H9 (cell line): Measurements from ENCODE around the gene NFATC4. TPM values are rescaled to one million over a fixed set of nuclear protein-coding genes. Genes with fewer than 3 reads are reported as not detected.

Experiments
- DNase-seq: peaks from one replicate; pipeline ENCODE4 v3.0.0-alpha.2; 2017
- H2AFZ ChIP-seq: one replicate; pipeline ENCODE4 v1.6.1; 2013; ENCODE audit warnings: mild to moderate bottlenecking, low read length, control low read depth, moderate library complexity
- H2AK5ac ChIP-seq: 2 replicates; pipeline ENCODE4 v1.6.1; 2013; ENCODE audit warnings: low read length, control low read depth, mixed read lengths; ENCODE audit not compliant: insufficient read length
- H2BK120ac ChIP-seq: one replicate; pipeline ENCODE4 v1.6.1; 2013; ENCODE audit warnings: low read depth, mild to moderate bottlenecking, low read length, control low read depth, inconsistent platforms; ENCODE audit not compliant: poor library complexity, severe bottlenecking
- H2BK12ac ChIP-seq: 2 replicates; pipeline ENCODE4 v1.6.1; 2013; ENCODE audit warnings: low read length, control low read depth, mixed read lengths, low read depth; ENCODE audit not compliant: insufficient read length
- H2BK15ac ChIP-seq: 2 replicates; pipeline ENCODE4 v1.6.1; 2013; ENCODE audit warnings: low read depth, low read length, control low read depth
- H2BK20ac ChIP-seq: one replicate; pipeline ENCODE4 v1.6.1; 2013; ENCODE audit warnings: low read depth, mild to moderate bottlenecking, low read length, control low read depth, inconsistent platforms; ENCODE audit not compliant: poor library complexity, severe bottlenecking
- H2BK5ac ChIP-seq: 2 replicates; pipeline ENCODE4 v1.6.1; 2013; ENCODE audit warnings: low read length, control low read depth, mixed read lengths; ENCODE audit not compliant: insufficient read length
- H3K14ac ChIP-seq: 2 replicates; pipeline ENCODE4 v1.6.1; 2013; ENCODE audit warnings: low read length, control low read depth; ENCODE audit not compliant: insufficient read depth
- H3K18ac ChIP-seq: 2 replicates; pipeline ENCODE4 v1.6.1; 2013; ENCODE audit warnings: low read depth, mild to moderate bottlenecking, mixed read lengths, low read length, control low read depth; ENCODE audit not compliant: insufficient read length
- H3K23ac ChIP-seq: 2 replicates; pipeline ENCODE4 v1.6.1; 2013; ENCODE audit warnings: low read length, control low read depth, mixed read lengths, low read depth; ENCODE audit not compliant: insufficient read length
- H3K23me2 ChIP-seq: 2 replicates; pipeline ENCODE4 v1.6.1; 2013; ENCODE audit warnings: low read depth, mild to moderate bottlenecking, mixed read lengths, low read length, control low read depth; ENCODE audit not compliant: insufficient read length, poor library complexity, severe bottlenecking
- H3K27ac ChIP-seq: 2 replicates; pipeline ENCODE4 v1.5.1; 2013; ENCODE audit warnings: low read length, control low read depth, mixed read lengths, low read depth; ENCODE audit not compliant: insufficient read length
- H3K27me3 ChIP-seq: 2 replicates; pipeline ENCODE4 v1.6.1; 2013; ENCODE audit warnings: low read length, control low read depth, inconsistent platforms; ENCODE audit not compliant: insufficient read depth
- H3K4ac ChIP-seq: 2 replicates; pipeline ENCODE4 v1.6.1; 2013; ENCODE audit warnings: low read depth, mild to moderate bottlenecking, control low read depth, inconsistent platforms, low read length, moderate library complexity
- H3K4me1 ChIP-seq: 2 replicates; pipeline ENCODE4 v1.6.1; 2013; ENCODE audit warnings: low read length, control low read depth, inconsistent platforms; ENCODE audit not compliant: insufficient read depth
- H3K4me2 ChIP-seq: 2 replicates; pipeline ENCODE4 v1.6.1; 2013; ENCODE audit warnings: low read length, control low read depth, mixed read lengths; ENCODE audit not compliant: insufficient read length, insufficient read depth
- H3K56ac ChIP-seq: 2 replicates; pipeline ENCODE4 v1.6.1; 2013; ENCODE audit warnings: low read depth, mild to moderate bottlenecking, mixed read lengths, low read length, control low read depth; ENCODE audit not compliant: insufficient read length
- H3K79me1 ChIP-seq: 2 replicates; pipeline ENCODE4 v1.6.1; 2013; ENCODE audit warnings: low read depth, mild to moderate bottlenecking, moderate library complexity, low read length, control low read depth, inconsistent platforms; ENCODE audit not compliant: insufficient read depth, poor library complexity, severe bottlenecking
- H3K79me2 ChIP-seq: 2 replicates; pipeline ENCODE4 v1.6.1; 2013; ENCODE audit warnings: low read length, control low read depth, inconsistent platforms; ENCODE audit not compliant: insufficient read depth
- H3K9ac ChIP-seq: 2 replicates; pipeline ENCODE4 v1.6.1; 2013; ENCODE audit warnings: low read length, control low read depth, mixed read lengths; ENCODE audit not compliant: insufficient read length; ENCODE audit errors: extremely low read depth
- H3K9me3 ChIP-seq: one replicate; pipeline ENCODE4 v1.6.1; 2013; ENCODE audit warnings: low read depth, low read length, inconsistent platforms; ENCODE audit not compliant: control insufficient read depth
- H3T11ph ChIP-seq: one replicate; pipeline ENCODE4 v1.6.1; 2013; ENCODE audit warnings: mild to moderate bottlenecking, low read length, control low read depth, inconsistent platforms
- H4K20me1 ChIP-seq: one replicate; pipeline ENCODE4 v1.6.1; 2013; ENCODE audit not compliant: control insufficient read depth, insufficient read length, insufficient read depth
- H4K5ac ChIP-seq: 2 replicates; pipeline ENCODE4 v1.6.1; 2013; ENCODE audit warnings: low read depth, mild to moderate bottlenecking, mixed read lengths, low read length, control low read depth; ENCODE audit not compliant: insufficient read length
- H4K8ac ChIP-seq: replicated peaks from 2 replicates; pipeline ENCODE4 v1.6.1; 2013; ENCODE audit warnings: low read length, control low read depth, mixed read lengths, low read depth; ENCODE audit not compliant: insufficient read length
- H4K91ac ChIP-seq: 2 replicates; pipeline ENCODE4 v1.6.1; 2013; ENCODE audit warnings: low read depth, mild to moderate bottlenecking, moderate library complexity, mixed read lengths, low read length, control low read depth; ENCODE audit not compliant: insufficient read length
- H3K27ac Mint-ChIP-seq, 3 experiments: 2 replicates in 2 of 3; 3 replicates in 1 of 3; pipeline ENCODE4 v1.8.0; 2020 to 2021; ENCODE audit warnings: mixed read lengths in 3 of 3, mild to moderate bottlenecking in 1 of 3, moderate library complexity in 1 of 3
- H3K27me3 Mint-ChIP-seq: 2 replicates; pipeline ENCODE4 v1.8.0; 2021; ENCODE audit warnings: low read depth, mild to moderate bottlenecking, moderate library complexity, mixed read lengths
- H3K36me3 Mint-ChIP-seq, 3 experiments: 2 replicates in 2 of 3; 3 replicates in 1 of 3; pipeline ENCODE4 v1.8.0; 2020 to 2021; ENCODE audit warnings: low read depth in 3 of 3, mixed read lengths in 3 of 3; ENCODE audit not compliant: insufficient read depth in 1 of 3
- H3K4me1 Mint-ChIP-seq, 2 experiments: 2 replicates each; pipeline ENCODE4 v1.8.0; 2020; ENCODE audit warnings: mixed read lengths in 2 of 2
- H3K4me3 Mint-ChIP-seq, 2 experiments: 2 replicates in 1 of 2; 3 replicates in 1 of 2; pipeline ENCODE4 v1.8.0; 2020 to 2021; ENCODE audit warnings: mild to moderate bottlenecking in 2 of 2, mixed read lengths in 2 of 2, moderate library complexity in 1 of 2
- H3K9me3 Mint-ChIP-seq, 2 experiments: 2 replicates in 1 of 2; 3 replicates in 1 of 2; pipeline ENCODE4 v1.8.0; 2020; ENCODE audit warnings: mild to moderate bottlenecking in 2 of 2, mixed read lengths in 2 of 2, moderate library complexity in 1 of 2
- WGBS: extraction: QIAGEN DNeasy Blood & Tissue Kit; methylation state at CpG from one replicate; pipeline ENCODE4 v1.1.7; 2013; ENCODE audit warnings: missing lambda C conversion rate, low lambda C conversion rate, mixed read lengths; ENCODE audit not compliant: insufficient read length; ENCODE audit errors: extremely low coverage; 5-methylcytosine and 5-hydroxymethylcytosine counted together
- total RNA-seq: library from RNA; stranded (reverse); gene quantifications from 2 replicates; pipeline ENCODE4 v1.2.1, GENCODE V29; 2021
- TF ChIP-seq, protein P1 (sequence below): fragments of 200-600 bp; sonication (generic); conservative IDR thresholded peaks from 3 replicates; pipeline ENCODE4 v1.8.0; 2021; ENCODE audit warnings: antibody characterized with exemption, mild to moderate bottlenecking

The NFATC4 gene
- total RNA-seq, 1 experiment from 2014 or later: 46.4 TPM

DNA sequence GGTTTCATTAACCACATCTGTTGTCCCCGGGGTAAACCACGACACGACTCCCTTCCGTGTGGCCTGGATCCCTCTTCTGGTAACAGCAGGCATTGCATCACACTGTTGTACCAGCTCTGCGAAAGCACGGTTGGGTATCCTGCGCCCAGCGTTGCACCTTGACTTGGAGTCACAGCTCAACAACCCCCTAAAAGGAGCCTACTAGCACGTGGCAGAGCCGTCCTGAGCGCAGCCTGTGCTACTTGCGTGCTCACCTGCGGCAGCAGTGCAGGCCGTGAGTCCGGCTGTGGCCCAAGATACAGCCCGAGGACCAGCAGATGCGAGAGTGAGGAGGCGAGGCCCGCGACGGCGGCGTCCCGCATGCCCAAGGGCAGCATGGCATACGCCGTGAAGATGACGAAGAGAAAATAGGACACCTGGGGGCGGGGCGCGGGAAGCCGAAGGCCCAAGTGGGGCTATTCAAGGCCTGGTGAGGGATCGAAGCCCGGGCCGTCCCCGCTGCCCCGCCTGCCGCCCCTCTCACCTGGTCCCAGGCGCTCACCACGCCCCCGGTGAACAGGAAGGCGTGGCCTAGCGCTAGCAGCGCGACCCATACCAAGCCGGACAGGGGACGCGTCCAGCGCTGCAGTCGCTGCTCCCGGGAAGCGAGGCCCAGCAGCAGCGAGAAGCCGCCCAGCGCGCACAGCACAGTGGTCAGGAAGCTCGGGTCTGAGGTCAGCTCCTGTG, 35.6 kb upstream of the NFATC4 start:
- Histone ChIP-seq H3K79me1 (no peaks in the 10 kb centered on the region), H2BK12ac (no peak overlapping the region), H3K27me3 (peaks cover 35% of the 10 kb centered on the region), H4K5ac (no peak overlapping the region), H2AFZ (peak overlapping the region; percentile 17), H3K18ac (peak overlapping the region; percentile 56), H3K79me2 (no peaks in the 10 kb centered on the region), H3K4me2 (peak overlapping the region; percentile 85), H3T11ph (no peak overlapping the region), H3K56ac (no peak overlapping the region), H4K91ac (no peak overlapping the region), H2BK15ac (no peak overlapping the region), H3K14ac (peak overlapping the region; percentile 18; the same call in 1 of the 2 replicates), H4K20me1 (no peaks in the 10 kb centered on the region), H3K23ac (no peak overlapping the region), H4K8ac (no peak overlapping the region), H2BK5ac (no peak overlapping the region), H3K4ac (no peak overlapping the region), H3K27ac (no peak overlapping the region), H2BK20ac (no peak overlapping the region), H2AK5ac (no peak overlapping the region), H2BK120ac (no peak overlapping the region), H3K4me1 (no peaks in the 10 kb centered on the region; the same call in 1 of the 2 replicates), H3K9ac (no peak overlapping the region), H3K23me2 (peaks cover 20% of the 10 kb centered on the region), H3K9me3 (no peaks in the 10 kb centered on the region)
- peaks cover 20 to 33% of the 10 kb centered on the region in 2 experiments for H3K4me1 Mint-ChIP-seq
- peak overlapping the region; percentile 60 to 91 for H3K4me3 Mint-ChIP-seq
- WGBS: no CpG with 5 or more reads among the region's 56 CpGs
- peak; percentile 90 for DNase-seq
- peaks cover 0 to 2% of the 10 kb centered on the region in 2 experiments; a peak in 4 of 5 replicates for H3K9me3 Mint-ChIP-seq
- TF ChIP-seq, protein P1, sequence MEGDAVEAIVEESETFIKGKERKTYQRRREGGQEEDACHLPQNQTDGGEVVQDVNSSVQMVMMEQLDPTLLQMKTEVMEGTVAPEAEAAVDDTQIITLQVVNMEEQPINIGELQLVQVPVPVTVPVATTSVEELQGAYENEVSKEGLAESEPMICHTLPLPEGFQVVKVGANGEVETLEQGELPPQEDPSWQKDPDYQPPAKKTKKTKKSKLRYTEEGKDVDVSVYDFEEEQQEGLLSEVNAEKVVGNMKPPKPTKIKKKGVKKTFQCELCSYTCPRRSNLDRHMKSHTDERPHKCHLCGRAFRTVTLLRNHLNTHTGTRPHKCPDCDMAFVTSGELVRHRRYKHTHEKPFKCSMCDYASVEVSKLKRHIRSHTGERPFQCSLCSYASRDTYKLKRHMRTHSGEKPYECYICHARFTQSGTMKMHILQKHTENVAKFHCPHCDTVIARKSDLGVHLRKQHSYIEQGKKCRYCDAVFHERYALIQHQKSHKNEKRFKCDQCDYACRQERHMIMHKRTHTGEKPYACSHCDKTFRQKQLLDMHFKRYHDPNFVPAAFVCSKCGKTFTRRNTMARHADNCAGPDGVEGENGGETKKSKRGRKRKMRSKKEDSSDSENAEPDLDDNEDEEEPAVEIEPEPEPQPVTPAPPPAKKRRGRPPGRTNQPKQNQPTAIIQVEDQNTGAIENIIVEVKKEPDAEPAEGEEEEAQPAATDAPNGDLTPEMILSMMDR: peak; percentile 77
- H3K36me3 Mint-ChIP-seq: no peaks in the 10 kb centered on the region; a peak in 1 of 7 replicates
- H3K27me3 Mint-ChIP-seq: peaks cover 92% of the 10 kb centered on the region
- no peak overlapping the region for H3K27ac Mint-ChIP-seq
